CMK (cell line): ENCODE data around the gene ESRRB.

ENCODE experiments used
- DNase-seq: peaks from one replicate; pipeline ENCODE4 v3.0.0-alpha.2; 2010; ENCODE audit warnings: low read depth

The ESRRB gene

GRCh38 chr14:76450476-76450875 lies 74.5 kb downstream of the ESRRB start:
- DNase-seq = no peak

GRCh38 chr14:76456200-76456599 lies 80.3 kb downstream of the ESRRB start:
- DNase-seq = no peak

- DNase-seq = no peak
Measured at GRCh38 chr14:76456891-76457586, 81.1 kb downstream of the ESRRB start.

- DNase-seq = no peak
Measured at GRCh38 chr14:76457841-76458240, 81.9 kb downstream of the ESRRB start.

- DNase-seq = no peak
Measured at GRCh38 chr14:76461886-76462285, 85.9 kb downstream of the ESRRB start.

- DNase-seq = no peak
Measured at GRCh38 chr14:76462330-76462729, 86.4 kb downstream of the ESRRB start.

- DNase-seq = no peak
Measured at GRCh38 chr14:76463105-76463504, 87.2 kb downstream of the ESRRB start.

- no peak for DNase-seq
Measured at GRCh38 chr14:76464856-76465255, 88.9 kb downstream of the ESRRB start.

GRCh38 chr14:76465664-76466063 lies 89.7 kb downstream of the ESRRB start:
- no peak for DNase-seq

- no peak for DNase-seq
Measured at GRCh38 chr14:76467711-76468155, 91.8 kb downstream of the ESRRB start.

GRCh38 chr14:76472199-76472723 lies 96.3 kb downstream of the ESRRB start:
- no peak for DNase-seq

- no peak for DNase-seq
Measured at GRCh38 chr14:76473481-76474263, 97.7 kb downstream of the ESRRB start.

GRCh38 chr14:76480426-76480825 lies 104.5 kb downstream of the ESRRB start:
- DNase-seq = no peak

GRCh38 chr14:76484355-76484754 lies 108.4 kb downstream of the ESRRB start:
- no peak for DNase-seq

- DNase-seq = no peak
Measured at GRCh38 chr14:76486251-76486743, 110.4 kb downstream of the ESRRB start.

GRCh38 chr14:76488551-76488950 lies 112.6 kb downstream of the ESRRB start:
- no peak for DNase-seq

GRCh38 chr14:76489667-76490066 lies 113.7 kb downstream of the ESRRB start:
- DNase-seq = no peak

GRCh38 chr14:76490111-76490510 lies 114.2 kb downstream of the ESRRB start:
- no peak for DNase-seq

- no peak for DNase-seq
Measured at GRCh38 chr14:76490735-76491134, 114.8 kb downstream of the ESRRB start.

GRCh38 chr14:76491172-76491930 lies 115.4 kb downstream of the ESRRB start:
- DNase-seq = no peak

GRCh38 chr14:76495983-76496382 lies 120.0 kb downstream of the ESRRB start:
- no peak for DNase-seq

- DNase-seq = no peak
Measured at GRCh38 chr14:76496595-76496994, 120.7 kb downstream of the ESRRB start.
